ENCODE results near the gene PLEKHG4B. TPM values are rescaled to one million over a fixed set of nuclear protein-coding genes. Genes with fewer than 3 reads are reported as not detected.

PLEKHG4B gene
- total and polyA plus RNA-seq, 2 of the 4 experiments (the other 2 are of a cell fraction): 1.1 TPM

- no peak for TF ChIP-seq RAD21 (IDR thresholded peaks at IDR 0.05; ENCODE audit: low read length)
- TF ChIP-seq ELK1 (IDR thresholded peaks at IDR 0.05; ENCODE audit: borderline replicate concordance, low read depth, low read length): no peak
- TF ChIP-seq RCOR1 (IDR thresholded peaks at IDR 0.05; ENCODE audit: insufficient replicate concordance, low read length): no peak
- no peak for TF ChIP-seq USF2 (IDR thresholded peaks at IDR 0.05; ENCODE audit: low read depth, low read length)
- TF ChIP-seq NFE2L2 (IDR thresholded peaks at IDR 0.05; ENCODE audit: low read depth, low read length): no peak
- no peak for TF ChIP-seq FOS (IDR thresholded peaks at IDR 0.05; ENCODE audit: low read depth, low read length)
- TF ChIP-seq CTCF (conservative IDR thresholded peaks at IDR 0.05; ENCODE audit: low read depth, low read length): no peak
- no peak for TF ChIP-seq MXI1 (IDR thresholded peaks at IDR 0.05; ENCODE audit: borderline replicate concordance, low read depth, low read length)
- TF ChIP-seq MAFK (IDR thresholded peaks at IDR 0.05; ENCODE audit: low read depth, low read length): no peak
- no peak for TF ChIP-seq SMC3 (IDR thresholded peaks at IDR 0.05; ENCODE audit: low read depth, low read length)
- no peak for TF ChIP-seq CEBPB (IDR thresholded peaks at IDR 0.05; ENCODE audit: low read depth, low read length)
- TF ChIP-seq BHLHE40 (IDR thresholded peaks at IDR 0.05; ENCODE audit: low read depth, low read length): no peak
- no peak for TF ChIP-seq RFX5 (IDR thresholded peaks at IDR 0.05; ENCODE audit: low read depth, low read length)
- TF ChIP-seq MAZ (IDR thresholded peaks at IDR 0.05; ENCODE audit: borderline replicate concordance, low read depth, low read length): no peak
- no peak for TF ChIP-seq CHD1 (IDR thresholded peaks at IDR 0.05; ENCODE audit: low read depth, low read length)
- TF ChIP-seq POLR2A (IDR thresholded peaks at IDR 0.05; ENCODE audit: low read depth, low read length): no peak
- H2BK15ac ChIP-seq (ENCODE audit: low read depth, low read length): no peak overlapping the region
- H3K23ac ChIP-seq (ENCODE audit: low read depth, low read length): no peak overlapping the region
- H4K8ac ChIP-seq (ENCODE audit: low read depth in 2 of 2, low read length in 2 of 2): no peak overlapping the region
- no peak overlapping the region for H2BK5ac ChIP-seq (ENCODE audit: low read depth, low read length, poor library complexity, severe bottlenecking)
- BruUV-seq (replicated peaks): no TSS peak
- no peak overlapping the region for H3K4ac ChIP-seq (ENCODE audit: low read depth, low read length)
- WGBS, 2 experiments (ENCODE audit: extremely low coverage in 2 of 2, insufficient read length in 1 of 2): 100% methylated on average over 1 of the region's 6 CpGs; no CpG with 5 or more reads in 1 of the 2 experiments
- ChIA-PET POLR2A (ENCODE audit: unreplicated experiment) (no interaction called here), CTCF (no interaction called here)
- DNase-seq: no peak
- in situ Hi-C loops (cut with MboI; ENCODE audit: low sequenced_read_pairs): no loop called here
- H3K4me2 ChIP-seq (ENCODE audit: low read depth, low read length): no peak overlapping the region
- H3K79me1 ChIP-seq (ENCODE audit: low read depth in 1 of 2, low read length in 2 of 2): peaks cover 35 to 54% of the 10 kb centered on the region in 2 experiments
- H2AK5ac ChIP-seq (ENCODE audit: low read depth, low read length): no peak overlapping the region
- H4K91ac ChIP-seq (ENCODE audit: insufficient read depth, low read depth, low read length): no peak overlapping the region
- H4K20me1 ChIP-seq (ENCODE audit: insufficient read depth, low read length): peaks cover 51% of the 10 kb centered on the region
- ATAC-seq (ENCODE audit: low read depth): no peak
- H3K9ac ChIP-seq (ENCODE audit: low read depth, low read length): no peak overlapping the region
- no peak overlapping the region for H3K56ac ChIP-seq (ENCODE audit: extremely low read depth, insufficient read depth, low read length)
- H2AFZ ChIP-seq (replicated peaks; ENCODE audit: low read length, poor library complexity): no peak overlapping the region
- no peak overlapping the region for H3K4me3 ChIP-seq (ENCODE audit: insufficient read depth, low read depth, low read length)
- no peak overlapping the region for H3K14ac ChIP-seq (replicated peaks; ENCODE audit: low read depth, low read length)
- peaks cover 35% of the 10 kb centered on the region for H3K36me3 ChIP-seq (ENCODE audit: control insufficient read depth, insufficient read depth, low read length)
- H4K5ac ChIP-seq (ENCODE audit: low read depth, low read length): no peak overlapping the region
- peaks cover 9% of the 10 kb centered on the region for H3K4me1 ChIP-seq (ENCODE audit: control insufficient read depth, insufficient read depth, low read length)
- no peak overlapping the region for H2BK20ac ChIP-seq (ENCODE audit: low read depth, low read length)
- H3K27me3 ChIP-seq (ENCODE audit: control insufficient read depth, insufficient read depth, low read length): no peaks in the 10 kb centered on the region
- intact Hi-C loops (cut with micrococcal nuclease): no loop called here
- dilution Hi-C loops (cut with HindIII; ENCODE audit: low sequenced_read_pairs, unreplicated experiment): no loop called here
- H2AK9ac ChIP-seq (replicated peaks; ENCODE audit: low read depth, low read length, poor library complexity): no peak overlapping the region
- no peaks in the 10 kb centered on the region for H3K9me3 ChIP-seq (ENCODE audit: control insufficient read depth, insufficient read depth, low read length)
- no peak overlapping the region for H3K27ac ChIP-seq (ENCODE audit: insufficient read depth, low read length)
- H3K9me1 ChIP-seq (ENCODE audit: insufficient read depth, low read length): peaks cover 15% of the 10 kb centered on the region
- H2BK120ac ChIP-seq (ENCODE audit: low read depth, low read length): no peak overlapping the region
- no peak overlapping the region for H3K18ac ChIP-seq (ENCODE audit: low read depth, low read length)
Measured at GRCh38 chr5:223791-224190, 131.8 kb downstream of the PLEKHG4B start.

All from IMR-90 (cell line).